ENCODE results near the gene RABEP1.
"Not testable (repeated sequence)": the region's sequence is repeated elsewhere in the genome, so short reads cannot be mapped to it uniquely, and the experiment has no call there.

The RABEP1 gene

DNA sequence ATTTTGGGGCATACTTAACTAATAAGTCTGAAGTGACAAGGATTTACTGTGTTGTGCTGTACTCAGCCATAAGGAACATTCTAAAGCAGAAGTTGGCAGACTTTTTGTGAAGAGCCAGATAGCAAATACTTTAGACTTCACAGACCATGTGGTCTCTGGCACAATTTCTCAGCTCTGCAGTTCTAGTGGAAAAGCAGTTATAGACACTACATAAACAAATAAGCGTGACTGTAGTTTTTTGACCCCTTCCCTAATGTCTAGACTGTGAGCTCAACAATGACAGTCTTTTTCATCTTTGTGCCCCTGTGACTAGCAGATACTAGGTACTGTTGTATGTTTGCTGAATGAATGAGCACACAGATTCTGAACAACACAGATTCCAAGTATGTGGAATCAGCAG lies 142.8 kb downstream of the RABEP1 start:
- no peak for FAIRE-seq

DNA sequence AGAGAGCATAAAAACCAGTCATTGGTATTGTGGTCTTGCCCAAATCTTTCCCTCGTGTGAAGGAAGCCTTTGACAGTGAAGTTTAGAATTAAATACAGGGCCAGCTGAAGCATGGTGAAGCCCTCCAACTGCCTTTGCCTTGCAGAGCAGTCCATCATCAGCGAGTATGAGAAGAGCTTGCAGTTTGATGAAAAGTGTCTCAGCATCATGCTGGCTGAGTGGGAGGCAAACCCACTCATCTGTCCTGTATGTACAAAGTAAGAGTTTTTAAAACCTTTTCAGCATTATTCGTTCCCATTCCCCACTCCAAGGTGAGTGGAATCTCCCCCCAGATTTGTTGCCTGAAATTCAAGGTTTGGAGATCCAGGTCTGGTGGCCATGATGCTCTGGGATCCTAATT lies 143.7 kb downstream of the RABEP1 start:
- no peak for FAIRE-seq

- FAIRE-seq = no peak
These were observed 147.3 kb downstream of the RABEP1 start for GRCh38 chr17:5429191-5429887.

DNA sequence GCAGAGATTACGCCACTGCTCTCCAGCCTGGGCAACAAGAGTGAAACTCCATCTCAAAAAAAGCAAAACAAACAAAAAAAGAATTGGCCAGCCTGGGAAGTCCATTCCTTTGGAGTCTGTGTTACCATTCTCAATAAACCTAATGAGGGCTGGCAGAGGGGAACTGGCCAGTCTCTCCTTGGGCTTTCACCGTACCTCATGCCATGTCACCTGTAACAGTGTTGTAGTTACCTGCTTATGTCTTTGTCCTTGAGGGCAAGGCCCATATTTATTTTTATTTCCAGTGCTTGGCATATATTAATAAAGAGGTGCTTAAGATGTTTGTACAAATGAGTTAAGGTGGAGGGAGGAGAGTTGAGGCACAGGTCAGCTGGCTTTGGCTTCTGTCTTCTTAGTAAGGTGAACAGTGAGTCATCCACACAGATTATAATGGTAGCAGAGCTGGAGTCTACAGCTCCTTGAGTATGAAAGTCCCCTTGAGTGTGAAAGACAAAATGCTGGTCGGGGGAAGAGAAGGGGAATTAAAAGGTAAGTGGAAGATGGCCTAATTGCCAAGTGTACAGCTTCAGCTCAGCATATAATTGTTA lies 148.4 kb downstream of the RABEP1 start:
- no peak for FAIRE-seq

DNA sequence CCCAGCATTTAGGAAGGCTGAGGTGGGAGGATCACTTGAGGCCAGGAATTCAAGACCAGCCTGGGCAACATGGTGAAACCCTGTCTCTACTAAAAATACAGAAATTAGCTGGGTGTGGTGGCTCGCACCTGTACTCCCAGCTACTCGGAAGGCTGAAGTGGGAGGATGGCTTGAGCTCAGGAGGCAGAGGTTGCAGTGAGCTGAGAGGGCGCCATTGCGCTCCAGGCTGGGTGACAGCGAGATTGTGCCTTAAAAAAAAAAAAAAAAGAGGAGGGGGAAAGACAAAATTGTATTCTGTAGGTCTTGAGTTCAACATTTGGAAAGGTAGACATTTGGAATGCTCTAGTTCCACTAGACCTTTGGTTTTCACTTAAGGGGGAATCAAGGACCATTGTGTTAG lies 149.2 kb downstream of the RABEP1 start:
- FAIRE-seq = not testable (repeated sequence)

GRCh38 chr17:5431949-5432556 lies 150.0 kb downstream of the RABEP1 start:
- no peak for FAIRE-seq

DNA sequence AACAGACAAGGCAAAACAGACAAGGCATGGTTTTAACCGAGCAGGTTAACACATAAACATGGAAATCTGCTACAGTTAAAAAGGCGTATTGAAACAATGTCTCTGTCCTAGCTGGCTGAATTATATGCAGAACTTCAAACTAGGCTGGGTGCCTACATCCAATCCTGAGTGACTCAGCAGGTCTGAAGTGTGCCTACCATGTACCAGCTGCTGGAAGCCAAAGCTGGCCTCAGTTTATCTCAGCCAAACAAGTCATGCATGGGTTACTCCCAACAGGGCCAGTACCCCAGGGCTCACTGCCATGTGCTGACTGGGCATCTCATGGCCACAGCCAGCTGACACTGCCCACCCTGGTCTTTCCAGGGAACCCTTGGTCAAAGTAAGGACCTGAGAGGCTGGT lies 152.9 kb downstream of the RABEP1 start:
- no peak for FAIRE-seq

Data from colon (tissue), 2 donors.